ENCODE results near the gene RETREG2.

Gene RETREG2

DNA sequence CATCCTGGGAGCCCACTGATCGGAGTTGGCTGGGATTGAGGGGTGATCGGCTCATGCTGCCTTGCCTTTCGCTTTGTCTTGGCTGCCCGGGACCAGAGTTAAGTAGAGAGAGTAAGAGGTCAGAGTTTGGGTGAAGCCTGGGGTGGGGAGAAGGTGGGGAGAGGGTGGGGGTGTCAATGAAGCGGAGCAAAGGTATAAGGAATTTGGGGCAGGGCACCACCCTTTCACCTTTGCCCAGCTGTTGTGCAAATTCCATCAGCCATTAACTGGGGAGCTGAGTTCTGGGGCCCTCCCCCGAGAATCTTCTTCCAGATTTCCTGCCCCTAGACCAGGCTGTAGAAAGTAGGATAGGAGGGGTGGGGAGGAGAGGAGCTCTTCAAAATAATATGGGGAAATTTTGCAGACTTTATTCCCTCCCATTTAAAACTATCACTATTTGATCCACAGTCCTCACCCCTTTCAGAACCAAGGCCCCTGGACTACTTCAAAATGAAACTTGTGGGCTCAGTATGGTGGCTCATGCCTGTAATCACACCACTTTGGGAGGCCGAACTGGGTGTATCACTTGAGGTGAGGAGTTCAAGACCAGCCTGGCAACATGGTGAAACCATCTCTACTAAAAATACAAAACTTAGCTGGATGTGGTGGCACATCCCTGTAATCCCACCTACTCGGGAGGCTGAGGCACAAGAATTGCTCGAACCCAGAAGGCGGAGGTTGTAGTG lies 8.0 kb upstream of the RETREG2 start, which contains the start of gene SLC23A3:
Gene SLC23A3, minus strand, starts transcription at position 100 of the 725 bp plus-strand sequence. Its CDS starts 45 bp downstream, at position 55.
- DNase-seq = no peak

DNA sequence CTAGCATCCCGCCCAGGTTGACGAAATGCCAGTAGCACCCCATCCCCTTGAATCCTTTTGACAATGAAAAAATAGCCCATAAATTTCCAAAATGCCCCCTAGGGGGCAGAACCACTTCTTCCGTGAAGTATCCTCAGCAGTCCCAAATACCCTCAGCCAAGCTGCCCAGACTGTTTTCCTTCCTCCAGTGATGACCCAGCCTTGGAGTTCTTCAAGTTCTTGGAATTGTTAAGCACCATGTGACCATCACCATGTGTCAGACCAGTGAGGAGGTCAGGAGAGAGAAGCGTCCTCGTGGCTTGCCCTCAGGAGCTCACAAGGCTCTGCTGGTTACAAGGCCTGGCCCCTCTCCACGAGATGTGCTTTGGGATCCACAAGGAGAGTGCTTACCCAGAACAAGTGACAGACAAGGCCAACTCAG lies 6.8 kb upstream of the RETREG2 start:
- peak; percentile 76 for DNase-seq

DNA sequence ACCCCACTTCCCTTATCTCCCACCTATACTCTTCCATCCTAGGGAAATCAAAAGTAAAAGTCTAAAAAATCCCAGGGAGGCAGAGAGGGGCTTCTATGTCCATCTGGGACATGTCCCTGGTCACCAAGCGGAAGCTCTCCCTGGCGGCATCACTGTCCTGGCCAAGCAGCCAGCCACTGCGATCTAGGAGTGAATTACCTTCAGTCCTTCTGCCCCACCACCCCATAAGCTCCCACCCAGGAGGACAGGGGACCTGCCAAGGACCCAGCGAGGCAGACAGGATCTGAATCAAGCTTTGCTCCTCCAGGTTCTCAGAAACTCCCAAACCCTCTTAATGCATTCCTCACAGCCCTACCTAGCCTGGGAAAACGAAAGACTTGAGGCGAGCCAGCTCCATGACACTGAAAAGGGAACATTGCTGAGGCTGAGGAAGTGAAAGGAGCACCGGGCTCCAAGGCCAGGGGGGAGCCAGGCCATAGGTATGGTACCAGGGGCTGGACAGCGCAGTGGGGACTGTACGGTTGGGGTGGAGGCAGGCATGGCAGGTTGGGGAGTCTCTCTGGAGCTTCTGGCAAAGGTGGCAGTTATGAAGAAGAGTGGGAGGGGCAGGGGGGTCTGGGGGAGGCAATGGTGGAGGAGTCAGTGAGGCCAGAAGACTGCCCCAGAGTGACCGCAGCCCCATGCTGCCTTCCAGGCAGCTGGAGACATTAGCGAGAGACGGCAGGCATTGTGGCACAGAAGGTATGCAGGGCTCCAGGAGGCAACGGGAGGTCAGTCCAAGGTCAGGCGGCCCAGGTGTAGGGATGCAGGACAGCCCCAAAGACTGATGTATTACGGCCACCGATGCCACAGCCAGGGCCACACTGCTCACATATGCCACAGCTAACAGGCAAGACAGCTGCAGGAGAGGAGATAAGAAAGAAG lies 5.6 kb upstream of the RETREG2 start:
- no peak for DNase-seq

DNA sequence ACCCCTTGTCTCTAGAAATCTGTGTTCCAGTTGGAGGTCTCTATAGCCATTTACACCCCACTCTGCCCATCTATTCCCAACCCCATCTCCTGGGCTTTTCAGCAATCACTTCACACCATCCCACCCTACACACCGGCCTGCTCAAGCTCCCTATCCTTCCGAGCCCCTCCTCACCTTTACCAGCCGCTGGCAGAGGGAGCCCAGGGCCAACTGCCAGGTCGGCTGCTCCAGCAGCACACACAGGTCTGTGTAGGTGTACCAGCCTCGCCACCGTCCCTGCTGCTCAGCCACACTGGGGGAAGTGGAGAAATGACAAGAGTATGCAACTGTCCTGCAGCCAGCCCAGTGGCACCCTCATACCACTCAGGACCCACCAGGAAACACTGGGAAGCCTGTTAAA lies 4.9 kb upstream of the RETREG2 start:
- DNase-seq = no peak

GRCh38 chr2:219174146-219174545 lies 3.9 kb upstream of the RETREG2 start:
- DNase-seq = no peak

DNA sequence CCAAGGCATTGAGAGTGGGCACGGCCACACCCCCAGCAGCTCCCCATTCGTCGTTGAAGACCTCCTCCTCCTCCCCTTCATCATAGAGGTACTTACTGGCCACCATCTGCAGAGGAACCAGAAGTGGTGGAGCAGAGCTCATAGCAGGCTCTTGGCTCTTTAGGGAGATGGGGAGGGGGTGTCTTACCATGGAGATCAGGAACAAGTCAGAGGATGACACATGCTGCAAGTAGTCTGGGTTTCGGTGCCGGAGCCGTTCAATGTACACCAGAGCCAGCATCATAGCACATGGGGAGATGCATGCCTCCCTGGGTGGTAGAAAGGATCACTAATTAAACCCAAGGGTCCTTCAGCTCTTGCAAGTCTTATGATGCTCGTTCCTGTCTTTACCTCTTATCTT lies 3.3 kb upstream of the RETREG2 start:
- DNase-seq = no peak

GRCh38 chr2:219175486-219175885 lies 2.6 kb upstream of the RETREG2 start:
- no peak for DNase-seq

- DNase-seq = peak; percentile 31
Measured at GRCh38 chr2:219175928-219176817, 1.9 kb upstream of the RETREG2 start.

GRCh38 chr2:219176818-219177551 lies 1.1 kb upstream of the RETREG2 start, which contains the start of gene CNPPD1:
TSS of gene CNPPD1 (minus strand) at chr2:219176925. CDS start at chr2:219176828, 97 bp downstream.
- peak; percentile 77 for DNase-seq

DNA sequence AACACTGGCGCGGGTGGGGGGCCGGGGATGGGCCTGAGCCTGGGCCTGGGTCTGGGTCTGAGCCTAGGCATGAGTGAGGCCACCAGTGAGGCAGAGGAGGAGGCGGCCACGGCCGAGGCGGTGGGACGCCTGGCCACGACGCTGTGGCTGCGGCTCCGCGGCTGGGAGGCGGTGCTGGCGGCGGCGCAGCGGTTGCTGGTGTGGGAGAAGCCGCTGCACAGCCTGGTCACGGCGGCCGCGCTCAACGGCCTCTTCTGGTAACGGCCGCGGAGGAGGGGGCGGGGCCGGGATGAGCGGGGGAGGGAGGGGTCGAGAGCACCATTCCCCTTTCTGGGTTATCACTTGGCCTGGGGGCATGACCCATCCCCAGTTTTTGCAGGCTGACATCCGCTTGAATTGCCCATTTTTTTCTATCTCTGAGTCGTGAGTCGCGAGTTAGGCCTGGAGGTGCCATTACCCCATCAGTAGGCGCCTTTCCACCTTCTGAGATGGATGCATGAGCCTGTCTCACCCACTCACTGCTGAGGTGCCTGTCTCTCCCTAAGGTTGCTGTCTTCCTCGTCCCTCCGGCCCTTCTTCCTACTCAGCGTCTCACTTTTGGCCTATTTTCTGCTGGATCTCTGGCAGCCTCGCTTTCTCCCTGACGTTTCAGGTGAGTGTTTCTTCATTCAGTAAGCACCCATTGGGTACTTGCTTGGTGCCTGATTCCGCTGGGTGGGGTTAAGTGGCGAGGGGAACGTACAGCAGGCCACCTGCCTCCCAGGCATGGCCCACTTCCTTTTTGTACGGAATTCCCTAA lies 501 bp downstream of the RETREG2 start:
- no peak for DNase-seq

- no peak for DNase-seq
Measured at GRCh38 chr2:219179601-219180465, 1.8 kb downstream of the RETREG2 start.

DNA sequence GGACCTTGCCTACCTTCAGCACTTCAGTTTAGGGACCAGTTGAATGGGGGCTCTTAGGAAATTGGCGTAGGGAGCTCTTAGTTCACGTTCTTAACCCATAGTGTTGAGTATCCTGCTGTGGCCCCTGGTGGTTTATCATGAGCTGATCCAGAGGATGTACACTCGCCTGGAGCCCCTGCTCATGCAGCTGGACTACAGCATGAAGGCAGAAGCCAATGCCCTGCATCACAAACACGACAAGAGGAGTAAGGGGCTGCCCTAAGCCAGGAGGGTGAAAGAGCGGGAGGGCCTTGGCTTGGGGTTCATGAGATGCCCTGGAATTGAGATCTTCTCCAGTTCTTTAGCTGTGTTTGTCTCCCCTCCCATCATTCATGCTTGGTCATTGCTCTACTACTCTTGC lies 2.9 kb downstream of the RETREG2 start:
- DNase-seq = no peak

- no peak for DNase-seq
Measured at GRCh38 chr2:219181531-219181930, 3.5 kb downstream of the RETREG2 start.

- DNase-seq = no peak
Measured at GRCh38 chr2:219182331-219183150, 4.5 kb downstream of the RETREG2 start.

- DNase-seq = no peak
Measured at GRCh38 chr2:219183151-219183772, 5.2 kb downstream of the RETREG2 start.

DNA sequence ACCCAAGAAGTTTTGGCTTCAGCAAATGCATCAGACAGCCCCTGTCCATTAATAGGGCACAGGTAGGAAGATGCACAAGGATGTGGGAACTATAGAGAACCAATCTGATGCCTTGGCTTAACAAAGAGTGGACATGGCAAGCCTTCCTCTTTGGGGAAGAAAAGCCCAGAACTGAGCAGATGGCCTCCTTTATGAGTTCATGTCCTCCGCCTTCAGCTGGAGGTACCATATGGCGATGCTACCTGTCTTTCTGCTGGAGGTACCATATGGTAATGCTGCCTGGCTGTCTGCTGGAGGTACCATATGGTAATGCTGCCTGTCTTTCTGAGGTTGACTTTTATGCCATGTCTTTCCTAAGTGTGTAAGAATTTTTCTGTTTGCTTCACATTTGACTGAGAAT lies 6.0 kb downstream of the RETREG2 start:
- no peak for DNase-seq

GRCh38 chr2:219186754-219187456 lies 8.8 kb downstream of the RETREG2 start:
- DNase-seq = no peak

GRCh38 chr2:219197388-219197787 lies 19.3 kb downstream of the RETREG2 start:
- no peak for DNase-seq

Measured in fibroblast of skin of abdomen (primary cell).